SU-DHL-6 (cell line): ENCODE data around the gene LHPP.

ENCODE experiments used
- H2AFZ ChIP-seq: fragments of 200-600 bp; sonication (generic); 2 replicates; pipeline ENCODE4 v1.6.1; 2014; ENCODE audit warnings: low read depth, mild to moderate bottlenecking, moderate library complexity, mixed read lengths, antibody characterized with exemption, low read length; ENCODE audit not compliant: severe bottlenecking
- H3F3A ChIP-seq: fragments of 200-600 bp; shearing (Covaris generic); 2 replicates; pipeline ENCODE4 v1.6.0; 2016; ENCODE audit warnings: antibody characterized with exemption, mild to moderate bottlenecking; ENCODE audit not compliant: insufficient read depth
- H3K27ac ChIP-seq: fragments of 200-600 bp; sonication (generic); 2 replicates; pipeline ENCODE4 v1.5.1; 2016; ENCODE audit warnings: low read depth, mild to moderate bottlenecking, low read length, moderate library complexity, mixed read lengths
- H3K27me3 ChIP-seq: fragments of 200-600 bp; sonication (generic), shearing (Covaris generic); 2 replicates; pipeline ENCODE4 v1.6.0; 2014; ENCODE audit warnings: mild to moderate bottlenecking, low read length
- H3K36me3 ChIP-seq: fragments of 200-600 bp; sonication (generic); 2 replicates; pipeline ENCODE4 v1.6.1; 2014; ENCODE audit warnings: mild to moderate bottlenecking, low read length, mixed read lengths
- H3K4me2 ChIP-seq: fragments of 300-600, 200-600 bp; shearing (Covaris generic), sonication (generic); 2 replicates; pipeline ENCODE4 v1.6.0; 2014; ENCODE audit warnings: low read length, low read depth, mild to moderate bottlenecking; ENCODE audit not compliant: poor library complexity, severe bottlenecking
- H3K4me3 ChIP-seq: fragments of 200-600 bp; sonication (generic); 2 replicates; pipeline ENCODE4 v1.5.1; 2014; ENCODE audit warnings: antibody characterized with exemption, low read length, mild to moderate bottlenecking, mixed read lengths; ENCODE audit not compliant: insufficient read depth, poor library complexity, severe bottlenecking
- H3K79me2 ChIP-seq: fragments of 200-600 bp; sonication (generic); 2 replicates; pipeline ENCODE4 v1.6.1; 2014; ENCODE audit warnings: mild to moderate bottlenecking, low read length, moderate library complexity; ENCODE audit not compliant: insufficient read depth
- H3K9ac ChIP-seq: fragments of 200-600 bp; sonication (generic); 2 replicates; pipeline ENCODE4 v1.7.0; 2014; ENCODE audit warnings: mild to moderate bottlenecking, low read length
- H3K9me2 ChIP-seq: fragments of 200-600 bp; sonication (generic); replicated peaks from 2 replicates; pipeline ENCODE4 v1.6.1; 2014; ENCODE audit warnings: low read length; ENCODE audit not compliant: insufficient read depth
- H3K9me3 ChIP-seq: fragments of 200-600 bp; sonication (generic); 2 replicates; pipeline ENCODE4 v1.6.1; 2014; ENCODE audit warnings: low read length, mixed read lengths; ENCODE audit not compliant: insufficient read depth
- H4K20me1 ChIP-seq: fragments of 200-600 bp; sonication (generic); 2 replicates; pipeline ENCODE4 v1.6.1; 2014; ENCODE audit warnings: low read depth, mild to moderate bottlenecking, antibody characterized with exemption, low read length, moderate library complexity, mixed read lengths
- EZH2phosphoT487 ChIP-seq: fragments of 200-600 bp; sonication (generic), shearing (Covaris generic); conservative IDR thresholded peaks from 2 replicates; pipeline ENCODE4 v1.6.1; 2018; ENCODE audit warnings: mild to moderate bottlenecking, antibody characterized with exemption, low read length, moderate library complexity, mixed read lengths
- TF ChIP-seq, protein P1 (sequence below): fragments of 200-600 bp; sonication (generic); IDR thresholded peaks from one replicate; pipeline ENCODE4 v1.5.1; 2017; ENCODE audit warnings: antibody characterized with exemption, mild to moderate bottlenecking, low read length, moderate library complexity; ENCODE audit not compliant: insufficient read depth, poor library complexity, severe bottlenecking

The LHPP gene, protein sequence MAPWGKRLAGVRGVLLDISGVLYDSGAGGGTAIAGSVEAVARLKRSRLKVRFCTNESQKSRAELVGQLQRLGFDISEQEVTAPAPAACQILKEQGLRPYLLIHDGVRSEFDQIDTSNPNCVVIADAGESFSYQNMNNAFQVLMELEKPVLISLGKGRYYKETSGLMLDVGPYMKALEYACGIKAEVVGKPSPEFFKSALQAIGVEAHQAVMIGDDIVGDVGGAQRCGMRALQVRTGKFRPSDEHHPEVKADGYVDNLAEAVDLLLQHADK

DNA sequence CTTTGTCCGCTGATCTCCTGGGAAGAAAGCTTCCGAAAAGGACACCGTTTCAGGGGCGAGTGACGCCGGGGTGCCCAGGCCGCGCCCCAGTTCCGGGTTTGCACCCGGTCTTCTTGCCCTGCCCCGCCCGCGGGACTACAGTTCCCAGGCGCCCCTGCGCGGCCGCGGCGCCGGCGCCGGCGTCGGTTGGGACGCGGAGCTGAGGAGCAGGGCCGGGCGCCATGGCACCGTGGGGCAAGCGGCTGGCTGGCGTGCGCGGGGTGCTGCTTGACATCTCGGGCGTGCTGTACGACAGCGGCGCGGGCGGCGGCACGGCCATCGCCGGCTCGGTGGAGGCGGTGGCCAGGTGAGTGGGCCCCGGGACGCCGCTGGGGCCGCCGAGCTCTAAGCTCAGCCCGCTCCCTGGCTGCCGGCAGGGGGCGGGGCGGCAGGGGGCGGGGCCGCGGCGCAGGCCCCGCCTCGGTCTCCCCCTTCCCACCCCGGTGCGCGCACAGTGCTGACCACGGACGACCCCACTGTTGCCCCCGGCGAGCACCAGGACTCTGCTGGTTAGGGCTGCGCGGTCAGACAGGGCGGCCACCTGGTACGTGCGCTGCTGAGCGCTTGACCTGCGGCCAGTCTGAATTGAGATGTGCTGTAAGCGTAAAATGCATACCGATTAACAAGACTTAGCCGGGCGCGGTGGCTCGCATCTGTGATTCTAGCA lies at the start of gene LHPP:
LHPP (plus strand) TSS at position 182 of the 706 bp plus-strand sequence; CDS start at position 222, 40 bp downstream.
- H3K9me3 ChIP-seq, result no peaks in the 10 kb centered on the region
- no peaks in the 10 kb centered on the region for H3K9me2 ChIP-seq
- H3F3A ChIP-seq, result peaks cover 5% of the 10 kb centered on the region; the same call in 1 of the 2 replicates
- no peak within 1 kb of the TSS; the same call in 1 of the 2 replicates for H3K27ac ChIP-seq
- no peaks in the 10 kb centered on the region for H3K79me2 ChIP-seq
- no peaks in the 10 kb centered on the region for H4K20me1 ChIP-seq
- H3K4me3 ChIP-seq, result peak within 1 kb of the TSS; percentile 59
- no peaks in the 10 kb centered on the region for H3K36me3 ChIP-seq
- peak within 1 kb of the TSS; percentile 59 for H3K4me2 ChIP-seq
- H3K27me3 ChIP-seq, result no peaks in the 10 kb centered on the region
- peak within 1 kb of the TSS; percentile 59 for H3K9ac ChIP-seq
- TF ChIP-seq EZH2phosphoT487, result no peak
- TF ChIP-seq, protein P1, sequence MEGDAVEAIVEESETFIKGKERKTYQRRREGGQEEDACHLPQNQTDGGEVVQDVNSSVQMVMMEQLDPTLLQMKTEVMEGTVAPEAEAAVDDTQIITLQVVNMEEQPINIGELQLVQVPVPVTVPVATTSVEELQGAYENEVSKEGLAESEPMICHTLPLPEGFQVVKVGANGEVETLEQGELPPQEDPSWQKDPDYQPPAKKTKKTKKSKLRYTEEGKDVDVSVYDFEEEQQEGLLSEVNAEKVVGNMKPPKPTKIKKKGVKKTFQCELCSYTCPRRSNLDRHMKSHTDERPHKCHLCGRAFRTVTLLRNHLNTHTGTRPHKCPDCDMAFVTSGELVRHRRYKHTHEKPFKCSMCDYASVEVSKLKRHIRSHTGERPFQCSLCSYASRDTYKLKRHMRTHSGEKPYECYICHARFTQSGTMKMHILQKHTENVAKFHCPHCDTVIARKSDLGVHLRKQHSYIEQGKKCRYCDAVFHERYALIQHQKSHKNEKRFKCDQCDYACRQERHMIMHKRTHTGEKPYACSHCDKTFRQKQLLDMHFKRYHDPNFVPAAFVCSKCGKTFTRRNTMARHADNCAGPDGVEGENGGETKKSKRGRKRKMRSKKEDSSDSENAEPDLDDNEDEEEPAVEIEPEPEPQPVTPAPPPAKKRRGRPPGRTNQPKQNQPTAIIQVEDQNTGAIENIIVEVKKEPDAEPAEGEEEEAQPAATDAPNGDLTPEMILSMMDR, result no peak
- H2AFZ ChIP-seq, result peak within 1 kb of the TSS; percentile 89

DNA sequence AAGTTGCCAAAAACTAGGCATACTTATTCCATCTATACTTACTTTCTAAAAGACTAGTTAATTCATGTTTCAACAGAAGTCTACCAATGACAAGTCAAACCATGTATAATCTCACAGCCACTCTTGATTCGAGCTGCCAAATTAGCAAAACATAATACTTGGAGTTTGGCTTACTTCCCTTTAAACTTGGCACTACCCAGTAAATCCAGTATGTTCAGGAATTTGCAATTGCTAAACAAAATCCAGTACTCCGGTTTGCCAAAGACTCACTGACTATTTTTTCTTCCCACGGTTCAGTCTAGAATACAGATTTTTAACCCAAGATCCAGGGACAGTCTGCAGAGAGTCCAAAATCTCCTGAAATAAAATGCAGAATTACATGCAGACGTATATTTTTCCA lies 47.5 kb upstream of the LHPP start:
- no peaks in the 10 kb centered on the region for H3K9me3 ChIP-seq
- H3K4me2 ChIP-seq, result no peak overlapping the region
- no peak overlapping the region for H2AFZ ChIP-seq
- no peaks in the 10 kb centered on the region for H4K20me1 ChIP-seq
- peaks cover 8% of the 10 kb centered on the region for H3K79me2 ChIP-seq
- no peaks in the 10 kb centered on the region for H3K36me3 ChIP-seq
- TF ChIP-seq EZH2phosphoT487, result no peak
- TF ChIP-seq, protein P1, result no peak
- H3K9me2 ChIP-seq, result no peaks in the 10 kb centered on the region
- H3K9ac ChIP-seq, result no peak overlapping the region
- no peak overlapping the region for H3K4me3 ChIP-seq
- H3F3A ChIP-seq, result 0 out of 2 replicates have a peak, but pooled peaks cover 3% of the 10 kb centered on the region
- no peaks in the 10 kb centered on the region for H3K27me3 ChIP-seq
- H3K27ac ChIP-seq, result no peak overlapping the region

DNA sequence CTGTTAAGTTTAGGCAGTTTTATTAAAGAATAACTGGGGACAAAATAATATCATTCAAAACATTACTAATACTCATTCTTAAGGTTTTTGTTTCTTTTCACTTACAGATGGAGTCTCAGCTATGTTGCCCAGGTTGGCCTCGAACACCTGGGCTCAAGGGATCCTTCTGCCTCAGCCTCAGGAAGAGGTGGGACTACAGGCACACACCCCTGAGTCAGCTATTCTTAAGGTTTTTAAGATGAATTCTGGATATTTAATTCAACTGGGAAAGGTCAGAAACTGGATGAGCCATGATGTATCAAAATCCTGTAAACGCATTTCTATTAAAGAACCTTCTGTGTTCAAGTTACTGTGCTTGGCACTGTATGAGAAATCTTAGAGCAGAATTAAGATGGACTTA lies 46.4 kb upstream of the LHPP start:
- peaks cover 8% of the 10 kb centered on the region for H3K79me2 ChIP-seq

More for the DNA sequence above, 46.4 kb upstream of the LHPP start:
- Histone ChIP-seq H3K9me2 (no peaks in the 10 kb centered on the region), H3K36me3 (no peaks in the 10 kb centered on the region), H2AFZ (no peak overlapping the region), H3K27me3 (no peaks in the 10 kb centered on the region), H4K20me1 (no peaks in the 10 kb centered on the region), H3K27ac (no peak overlapping the region), H3K4me2 (no peak overlapping the region), H3K4me3 (no peak overlapping the region), H3K9ac (no peak overlapping the region), H3K9me3 (no peaks in the 10 kb centered on the region), H3F3A (0 out of 2 replicates have a peak, but pooled peaks cover 3% of the 10 kb centered on the region)
- TF ChIP-seq, protein P1, result no peak
- TF ChIP-seq EZH2phosphoT487, result no peak
